Neuronal stem cell (in vitro differentiated cells): ENCODE measurements around the gene OR56B4.
A peak's percentile ranks its signal among the peaks of the same experiment; 100 is the strongest.

Source experiments
- DNase-seq: peaks from one replicate; pipeline ENCODE4 v3.0.0-alpha.2; 2013; ENCODE audit warnings: low spot score
- H2AFZ ChIP-seq: one replicate; pipeline ENCODE4 v1.6.1; 2013; ENCODE audit warnings: mild to moderate bottlenecking, low read length, inconsistent platforms
- H2AK5ac ChIP-seq: 2 replicates; pipeline ENCODE4 v1.6.1; 2013; ENCODE audit warnings: low read depth, mild to moderate bottlenecking, inconsistent platforms, low read length, moderate library complexity, mixed read lengths
- H2BK120ac ChIP-seq: 2 replicates; pipeline ENCODE4 v1.6.1; 2013; ENCODE audit warnings: low read depth, mild to moderate bottlenecking, inconsistent platforms, low read length, moderate library complexity, mixed read lengths
- H2BK12ac ChIP-seq: one replicate; pipeline ENCODE4 v1.6.1; 2013; ENCODE audit warnings: low read length, inconsistent platforms
- H2BK15ac ChIP-seq: 2 replicates; pipeline ENCODE4 v1.6.1; 2013; ENCODE audit warnings: mild to moderate bottlenecking, low read length, inconsistent platforms, mixed read lengths
- H2BK5ac ChIP-seq: one replicate; pipeline ENCODE4 v1.6.1; 2013; ENCODE audit warnings: inconsistent platforms, mild to moderate bottlenecking, low read length, moderate library complexity
- H3K14ac ChIP-seq: one replicate; pipeline ENCODE4 v1.6.1; 2013; ENCODE audit warnings: low read length, inconsistent platforms
- H3K18ac ChIP-seq: 2 replicates; pipeline ENCODE4 v1.6.1; 2013; ENCODE audit warnings: low read length, inconsistent platforms
- H3K23ac ChIP-seq: 2 replicates; pipeline ENCODE4 v1.6.1; 2013; ENCODE audit warnings: low read depth, mild to moderate bottlenecking, mixed read lengths, low read length, inconsistent platforms; ENCODE audit not compliant: poor library complexity
- H3K27ac ChIP-seq: replicated peaks from 3 replicates; pipeline ENCODE4 v1.5.1; 2013; ENCODE audit warnings: low read length, inconsistent platforms
- H3K27me3 ChIP-seq, 3 experiments: 2 replicates each; pipeline ENCODE4 v1.6.1; 2013; ENCODE audit warnings: low read length in 3 of 3, mild to moderate bottlenecking in 2 of 3, inconsistent platforms in 1 of 3, low read depth in 1 of 3, mixed read lengths in 1 of 3, moderate library complexity in 1 of 3; ENCODE audit not compliant: control insufficient read depth in 3 of 3, insufficient read depth in 3 of 3
- H3K36me3 ChIP-seq, 2 donors: replicated peaks in 1 of 2; 2 replicates each; pipeline ENCODE4 v1.6.1; 2013; ENCODE audit warnings: low read length in 2 of 2; ENCODE audit not compliant: control insufficient read depth in 2 of 2, insufficient read depth in 2 of 2
- H3K4ac ChIP-seq: 2 replicates; pipeline ENCODE4 v1.6.1; 2013; ENCODE audit warnings: inconsistent platforms, mild to moderate bottlenecking, low read length, moderate library complexity
- H3K4me1 ChIP-seq, 2 donors: 1 replicate in 1 of 2; 2 replicates in 1 of 2; pipeline ENCODE4 v1.6.1; 2013; ENCODE audit warnings: low read length in 2 of 2, low read depth in 1 of 2; ENCODE audit not compliant: control insufficient read depth in 2 of 2, insufficient read depth in 1 of 2
- H3K4me2 ChIP-seq: one replicate; pipeline ENCODE4 v1.6.1; 2013; ENCODE audit warnings: mild to moderate bottlenecking, low read length, inconsistent platforms; ENCODE audit not compliant: insufficient read depth, poor library complexity, severe bottlenecking
- H3K4me3 ChIP-seq, 2 donors: 2 replicates each; pipeline ENCODE4 v1.5.1; 2013; ENCODE audit warnings: low read length in 2 of 2, mild to moderate bottlenecking in 2 of 2, inconsistent platforms in 1 of 2, moderate library complexity in 1 of 2
- H3K79me1 ChIP-seq: one replicate; pipeline ENCODE4 v1.6.1; 2013; ENCODE audit warnings: low read depth, mild to moderate bottlenecking, inconsistent platforms, low read length, moderate library complexity
- H3K9ac ChIP-seq: one replicate; pipeline ENCODE4 v1.6.1; 2013; ENCODE audit warnings: mild to moderate bottlenecking, low read depth, low read length, inconsistent platforms; ENCODE audit not compliant: poor library complexity
- H3K9me3 ChIP-seq, 2 donors: replicated peaks in 1 of 2; 2 replicates each; pipeline versions ENCODE3 to v1.6.1; 2013; ENCODE audit warnings: low read length in 2 of 2, mild to moderate bottlenecking in 2 of 2, inconsistent platforms in 1 of 2, low read depth in 1 of 2, mixed read lengths in 1 of 2, moderate library complexity in 1 of 2; ENCODE audit not compliant: control insufficient read depth in 2 of 2, insufficient read depth in 1 of 2
- H4K8ac ChIP-seq: one replicate; pipeline ENCODE4 v1.6.1; 2013; ENCODE audit warnings: low read depth, mild to moderate bottlenecking, inconsistent platforms, low read length, moderate library complexity
- H4K91ac ChIP-seq: one replicate; pipeline ENCODE4 v1.6.1; 2013; ENCODE audit warnings: low read length, low read depth, mild to moderate bottlenecking, inconsistent platforms; ENCODE audit not compliant: poor library complexity
- WGBS, 2 donors: extraction: QIAGEN DNeasy Blood & Tissue Kit; methylation state at CpG; one replicate each; pipeline ENCODE4 v1.1.7; 2013; ENCODE audit warnings: missing lambda C conversion rate in 2 of 2, mixed read lengths in 1 of 2; ENCODE audit not compliant: insufficient read length in 2 of 2, insufficient replicate concordance in 1 of 2; ENCODE audit errors: extremely low coverage in 2 of 2; 5-methylcytosine and 5-hydroxymethylcytosine counted together

Gene OR56B4

DNA sequence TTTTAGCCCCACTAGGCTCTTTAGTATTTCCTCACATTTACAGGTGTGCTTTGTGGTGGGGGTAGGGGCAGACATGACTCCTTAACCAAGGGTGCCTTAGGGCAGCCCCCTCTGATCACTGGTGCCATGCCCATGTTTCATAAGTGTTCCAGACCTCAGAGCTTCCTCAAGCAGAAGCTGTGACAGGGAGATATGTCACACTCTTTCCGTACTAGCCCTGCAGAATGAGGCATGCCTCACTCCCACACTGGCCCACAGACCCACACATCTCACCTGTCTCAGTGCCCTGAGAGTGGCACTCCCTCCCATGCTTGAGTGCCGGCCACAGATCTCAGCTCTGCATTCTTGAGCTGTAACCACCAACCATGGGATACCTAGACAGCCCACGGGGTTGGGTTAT lies 22.9 kb upstream of the OR56B4 start:
- no peaks in the 10 kb centered on the region for H3K79me1 ChIP-seq
- H3K9me3 ChIP-seq, result no peaks in the 10 kb centered on the region
- H3K4me3 ChIP-seq, result peak overlapping the region in 1 of 2 donors; percentile 6
- no peak overlapping the region for H2AK5ac ChIP-seq
- no CpG with 5 or more reads among the region's 3 CpGs for WGBS, 2 donors
- H3K23ac ChIP-seq, result no peak overlapping the region
- H3K4ac ChIP-seq, result no peak overlapping the region
- no peak overlapping the region for H3K9ac ChIP-seq
- H2BK5ac ChIP-seq, result no peak overlapping the region
- no peak overlapping the region for H2BK120ac ChIP-seq
- DNase-seq, result no peak
- H4K91ac ChIP-seq, result no peak overlapping the region
- peak overlapping the region; percentile 4 for H4K8ac ChIP-seq
- no peak overlapping the region for H3K18ac ChIP-seq
- H3K4me1 ChIP-seq, result no peaks in the 10 kb centered on the region
- no peak overlapping the region for H3K4me2 ChIP-seq
- H3K36me3 ChIP-seq, result no peaks in the 10 kb centered on the region
- no peak overlapping the region for H2BK12ac ChIP-seq
- H3K27me3 ChIP-seq, result peaks cover 0 to 2% (median 0%) of the 10 kb centered on the region in 3 experiments
- no peak overlapping the region for H2BK15ac ChIP-seq
- H2AFZ ChIP-seq, result no peak overlapping the region
- H3K14ac ChIP-seq, result peak overlapping the region; percentile 47
- H3K27ac ChIP-seq, result no peak overlapping the region

DNA sequence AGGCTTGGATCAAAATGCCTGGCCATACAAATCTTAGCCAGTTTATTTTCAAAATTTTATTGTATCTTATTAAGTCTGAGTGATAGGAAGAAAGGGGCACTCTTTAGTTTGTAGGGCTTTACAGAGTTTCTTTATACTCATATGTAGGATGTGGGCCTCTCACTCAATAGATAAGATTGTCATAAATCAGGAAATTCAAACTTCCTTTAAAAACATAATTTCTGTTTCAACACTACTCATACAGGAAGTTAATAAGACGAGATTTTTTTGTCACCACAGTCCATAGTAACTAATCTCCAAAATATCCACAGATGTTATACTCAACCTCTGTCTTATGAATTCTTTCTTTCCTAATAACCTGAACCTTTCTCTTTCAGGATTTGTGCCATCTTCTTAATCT lies 13.3 kb upstream of the OR56B4 start:
- H3K23ac ChIP-seq, result no peak overlapping the region
- no peak overlapping the region for H2BK120ac ChIP-seq
- H3K9me3 ChIP-seq, result no peaks in the 10 kb centered on the region
- no peak for DNase-seq
- H2BK12ac ChIP-seq, result no peak overlapping the region
- no peak overlapping the region for H2BK15ac ChIP-seq
- H4K8ac ChIP-seq, result no peak overlapping the region
- H2AFZ ChIP-seq, result no peak overlapping the region
- no peaks in the 10 kb centered on the region for H3K27me3 ChIP-seq
- no peaks in the 10 kb centered on the region for H3K4me1 ChIP-seq
- no peak overlapping the region for H4K91ac ChIP-seq
- no peaks in the 10 kb centered on the region for H3K79me1 ChIP-seq
- no peak overlapping the region for H2AK5ac ChIP-seq
- no peak overlapping the region for H3K4me2 ChIP-seq
- no peak overlapping the region for H3K4me3 ChIP-seq
- WGBS, 2 donors, result no CpG with 5 or more reads among the region's 1 CpG
- no peak overlapping the region for H3K9ac ChIP-seq
- no peak overlapping the region for H3K27ac ChIP-seq
- H3K18ac ChIP-seq, result no peak overlapping the region
- H3K4ac ChIP-seq, result no peak overlapping the region
- no peaks in the 10 kb centered on the region for H3K36me3 ChIP-seq
- no peak overlapping the region for H2BK5ac ChIP-seq
- H3K14ac ChIP-seq, result no peak overlapping the region

- no peak overlapping the region for H3K4me3 ChIP-seq
- H2BK5ac ChIP-seq, result no peak overlapping the region
- H3K4me1 ChIP-seq, result no peaks in the 10 kb centered on the region
- H3K4me2 ChIP-seq, result no peak overlapping the region
- H2BK12ac ChIP-seq, result no peak overlapping the region
- no peak overlapping the region for H2BK120ac ChIP-seq
- H3K4ac ChIP-seq, result no peak overlapping the region
- no CpG with 5 or more reads among the region's 2 CpGs for WGBS, 2 donors
- no peak for DNase-seq
- no peak overlapping the region for H3K23ac ChIP-seq
- H4K91ac ChIP-seq, result no peak overlapping the region
- H3K9ac ChIP-seq, result no peak overlapping the region
- no peak overlapping the region for H3K14ac ChIP-seq
- H2AFZ ChIP-seq, result no peak overlapping the region
- H2BK15ac ChIP-seq, result no peak overlapping the region
- no peaks in the 10 kb centered on the region for H3K36me3 ChIP-seq
- H3K18ac ChIP-seq, result no peak overlapping the region
- H2AK5ac ChIP-seq, result no peak overlapping the region
- H3K79me1 ChIP-seq, result no peaks in the 10 kb centered on the region
- no peak overlapping the region for H4K8ac ChIP-seq
- H3K27ac ChIP-seq, result no peak overlapping the region
- no peaks in the 10 kb centered on the region for H3K27me3 ChIP-seq
- H3K9me3 ChIP-seq, result no peaks in the 10 kb centered on the region
These were observed 11.7 kb upstream of the OR56B4 start for GRCh38 chr11:6095798-6096197.

- H3K27ac ChIP-seq, result no peak overlapping the region
- H3K18ac ChIP-seq, result no peak overlapping the region
- no peaks in the 10 kb centered on the region for H3K4me1 ChIP-seq
- no peak overlapping the region for H3K9ac ChIP-seq
- no peaks in the 10 kb centered on the region for H3K36me3 ChIP-seq
- no peak overlapping the region for H3K4me3 ChIP-seq
- H3K79me1 ChIP-seq, result no peaks in the 10 kb centered on the region
- no peak overlapping the region for H3K4me2 ChIP-seq
- H2AFZ ChIP-seq, result no peak overlapping the region
- no peak overlapping the region for H2BK12ac ChIP-seq
- no peak overlapping the region for H3K23ac ChIP-seq
- no peak overlapping the region for H4K91ac ChIP-seq
- H3K14ac ChIP-seq, result no peak overlapping the region
- whole genome bisulfite sequencing, 2 donors, result no CpG with 5 or more reads among the region's 2 CpGs
- no peak overlapping the region for H2BK120ac ChIP-seq
- H2BK15ac ChIP-seq, result no peak overlapping the region
- no peak overlapping the region for H4K8ac ChIP-seq
- H2AK5ac ChIP-seq, result no peak overlapping the region
- DNase-seq, result no peak
- H2BK5ac ChIP-seq, result no peak overlapping the region
- H3K9me3 ChIP-seq, result no peaks in the 10 kb centered on the region
- no peak overlapping the region for H3K4ac ChIP-seq
- no peaks in the 10 kb centered on the region for H3K27me3 ChIP-seq
These were observed 11.1 kb upstream of the OR56B4 start for GRCh38 chr11:6096417-6096816.
